Memory B cell (primary cell): ENCODE data around the gene TSNAXIP1.

ENCODE experiments used
- ATAC-seq: fragments of 150-1000 bp; cut with Tn5 transposase; 2 replicates; pipeline ENCODE4 v1.10.0; 2021; ENCODE audit warnings: low read depth, mild to moderate bottlenecking, moderate library complexity
- DNase-seq, 2 donors: peaks; one replicate each; pipeline ENCODE4 v3.0.0; 2022; ENCODE audit warnings: low spot score in 2 of 2
- H3K27ac Mint-ChIP-seq: one replicate; pipeline ENCODE4 v1.8.0; 2022; ENCODE audit warnings: mild to moderate bottlenecking, moderate library complexity, mixed read lengths
- H3K27me3 Mint-ChIP-seq: one replicate; pipeline ENCODE4 v1.8.0; 2022; ENCODE audit warnings: mixed read lengths
- H3K36me3 Mint-ChIP-seq: one replicate; pipeline ENCODE4 v1.8.0; 2022; ENCODE audit warnings: mild to moderate bottlenecking, mixed read lengths
- H3K4me1 Mint-ChIP-seq: one replicate; pipeline ENCODE4 v1.8.0; 2022; ENCODE audit warnings: mixed read lengths
- H3K4me3 Mint-ChIP-seq: one replicate; pipeline ENCODE4 v1.8.0; 2022; ENCODE audit warnings: mild to moderate bottlenecking, moderate library complexity, mixed read lengths
- H3K9me3 Mint-ChIP-seq: one replicate; pipeline ENCODE4 v1.8.0; 2022; ENCODE audit warnings: mixed read lengths

The TSNAXIP1 gene

GRCh38 chr16:67773569-67774456, 32.9 kb upstream of the TSNAXIP1 start:
- Mint-ChIP-seq H3K4me1 (peaks cover 2% of the 10 kb centered on the region), H3K27ac (no peak overlapping the region)
- ATAC-seq = no peak

GRCh38 chr16:67774457-67774853, 32.2 kb upstream of the TSNAXIP1 start:
- Mint-ChIP-seq H3K36me3 (peaks cover 10% of the 10 kb centered on the region), H3K4me1 (peaks cover 3% of the 10 kb centered on the region), H3K4me3 (no peak overlapping the region), H3K9me3 (no peaks in the 10 kb centered on the region), H3K27ac (no peak overlapping the region), H3K27me3 (no peaks in the 10 kb centered on the region)
- no peak for DNase-seq
- ATAC-seq = no peak

More at GRCh38 chr16:67773569-67774456, 32.9 kb upstream of the TSNAXIP1 start:
- peaks cover 10% of the 10 kb centered on the region for H3K36me3 Mint-ChIP-seq
- no peak overlapping the region for H3K4me3 Mint-ChIP-seq
- no peaks in the 10 kb centered on the region for H3K27me3 Mint-ChIP-seq
- DNase-seq = no peak
- no peaks in the 10 kb centered on the region for H3K9me3 Mint-ChIP-seq

GRCh38 chr16:67775273-67775672, 31.4 kb upstream of the TSNAXIP1 start:
- Mint-ChIP-seq H3K36me3 (peaks cover 12% of the 10 kb centered on the region), H3K9me3 (no peaks in the 10 kb centered on the region), H3K27me3 (no peaks in the 10 kb centered on the region), H3K4me1 (peaks cover 9% of the 10 kb centered on the region), H3K4me3 (no peak overlapping the region), H3K27ac (no peak overlapping the region)
- DNase-seq = no peak
- no peak for ATAC-seq

GRCh38 chr16:67779256-67780014, 27.3 kb upstream of the TSNAXIP1 start:
- no peak for DNase-seq
- Mint-ChIP-seq H3K27ac (no peak overlapping the region), H3K36me3 (peaks cover 3% of the 10 kb centered on the region), H3K9me3 (no peaks in the 10 kb centered on the region), H3K4me3 (no peak overlapping the region), H3K4me1 (peaks cover 22% of the 10 kb centered on the region), H3K27me3 (no peaks in the 10 kb centered on the region)
- peak; percentile 32 for ATAC-seq

GRCh38 chr16:67780847-67781564, 25.7 kb upstream of the TSNAXIP1 start:
- Mint-ChIP-seq H3K27ac (peak overlapping the region; percentile 32), H3K4me3 (no peak overlapping the region)
- ATAC-seq = no peak

GRCh38 chr16:67781565-67781921, 25.1 kb upstream of the TSNAXIP1 start:
- DNase-seq = no peak
- peak overlapping the region; percentile 32 for H3K27ac Mint-ChIP-seq
- no peaks in the 10 kb centered on the region for H3K9me3 Mint-ChIP-seq
- ATAC-seq = peak; percentile 38
- H3K4me1 Mint-ChIP-seq = peaks cover 26% of the 10 kb centered on the region
- peaks cover 6% of the 10 kb centered on the region for H3K36me3 Mint-ChIP-seq
- no peak overlapping the region for H3K4me3 Mint-ChIP-seq
- no peaks in the 10 kb centered on the region for H3K27me3 Mint-ChIP-seq

More at GRCh38 chr16:67780847-67781564, 25.7 kb upstream of the TSNAXIP1 start:
- H3K4me1 Mint-ChIP-seq = peaks cover 22% of the 10 kb centered on the region
- peaks cover 3% of the 10 kb centered on the region for H3K36me3 Mint-ChIP-seq
- no peaks in the 10 kb centered on the region for H3K27me3 Mint-ChIP-seq
- no peak for DNase-seq
- H3K9me3 Mint-ChIP-seq = no peaks in the 10 kb centered on the region

- ATAC-seq (no peak), DNase-seq (no peak)
- Mint-ChIP-seq H3K27me3 (no peaks in the 10 kb centered on the region), H3K27ac (no peak overlapping the region), H3K4me1 (peaks cover 30% of the 10 kb centered on the region), H3K36me3 (peaks cover 6% of the 10 kb centered on the region), H3K4me3 (no peak overlapping the region), H3K9me3 (no peaks in the 10 kb centered on the region)
Observed at GRCh38 chr16:67782567-67783352, 23.9 kb upstream of the TSNAXIP1 start.

- ATAC-seq (no peak), DNase-seq (no peak)
- Mint-ChIP-seq H3K9me3 (no peaks in the 10 kb centered on the region), H3K27me3 (no peaks in the 10 kb centered on the region), H3K4me1 (peaks cover 30% of the 10 kb centered on the region), H3K27ac (no peak overlapping the region), H3K36me3 (peaks cover 6% of the 10 kb centered on the region), H3K4me3 (no peak overlapping the region)
Observed at GRCh38 chr16:67783353-67783725, 23.4 kb upstream of the TSNAXIP1 start.

- peaks cover 2% of the 10 kb centered on the region for H3K36me3 Mint-ChIP-seq
- peak overlapping the region; percentile 14 for H3K4me3 Mint-ChIP-seq
- no peak overlapping the region for H3K27ac Mint-ChIP-seq
- peaks cover 17% of the 10 kb centered on the region for H3K4me1 Mint-ChIP-seq
- no peaks in the 10 kb centered on the region for H3K27me3 Mint-ChIP-seq
- no peaks in the 10 kb centered on the region for H3K9me3 Mint-ChIP-seq
- ATAC-seq (no peak), DNase-seq (no peak)
Observed at GRCh38 chr16:67786491-67786890, 20.2 kb upstream of the TSNAXIP1 start.

GRCh38 chr16:67790071-67790470, 16.6 kb upstream of the TSNAXIP1 start:
- no peak for DNase-seq
- H3K36me3 Mint-ChIP-seq = peaks cover 2% of the 10 kb centered on the region
- H3K27ac Mint-ChIP-seq = no peak overlapping the region
- ATAC-seq = peak; percentile 42
- H3K4me1 Mint-ChIP-seq = peaks cover 13% of the 10 kb centered on the region
- H3K4me3 Mint-ChIP-seq = no peak overlapping the region
- no peaks in the 10 kb centered on the region for H3K9me3 Mint-ChIP-seq
- H3K27me3 Mint-ChIP-seq = no peaks in the 10 kb centered on the region

GRCh38 chr16:67796099-67796718, 10.5 kb upstream of the TSNAXIP1 start:
- peaks cover 20% of the 10 kb centered on the region for H3K4me1 Mint-ChIP-seq
- no peak for DNase-seq
- no peak for ATAC-seq
- H3K36me3 Mint-ChIP-seq = peaks cover 6% of the 10 kb centered on the region
- H3K9me3 Mint-ChIP-seq = no peaks in the 10 kb centered on the region
- no peaks in the 10 kb centered on the region for H3K27me3 Mint-ChIP-seq
- peak overlapping the region; percentile 5 for H3K27ac Mint-ChIP-seq
- H3K4me3 Mint-ChIP-seq = no peak overlapping the region

GRCh38 chr16:67800338-67800926, 6.3 kb upstream of the TSNAXIP1 start:
- peaks cover 11% of the 10 kb centered on the region for H3K36me3 Mint-ChIP-seq

GRCh38 chr16:67801241-67801640, 5.4 kb upstream of the TSNAXIP1 start:
- Mint-ChIP-seq H3K9me3 (no peaks in the 10 kb centered on the region), H3K4me3 (peak overlapping the region; percentile 3), H3K27me3 (no peaks in the 10 kb centered on the region), H3K27ac (peak overlapping the region; percentile 31), H3K4me1 (peaks cover 46% of the 10 kb centered on the region), H3K36me3 (peaks cover 11% of the 10 kb centered on the region)
- no peak for DNase-seq
- ATAC-seq = no peak

More at GRCh38 chr16:67800338-67800926, 6.3 kb upstream of the TSNAXIP1 start:
- Mint-ChIP-seq H3K9me3 (no peaks in the 10 kb centered on the region), H3K27me3 (no peaks in the 10 kb centered on the region), H3K4me3 (no peak overlapping the region), H3K4me1 (peaks cover 45% of the 10 kb centered on the region), H3K27ac (no peak overlapping the region)
- DNase-seq = no peak
- ATAC-seq = no peak
